Adipose tissue (tissue), 3 donors: ENCODE results near the gene NF2. TPM values are rescaled to one million over a fixed set of nuclear protein-coding genes. Genes with fewer than 3 reads are reported as not detected.
"Not testable (repeated sequence)": the region's sequence is repeated elsewhere in the genome, so short reads cannot be mapped to it uniquely, and the experiment has no call there.

Experiments used
- H3K27ac ChIP-seq: one replicate; pipeline ENCODE4 v1.5.1; 2013; ENCODE audit warnings: low read depth, low read length
- WGBS, 3 donors: extraction: QIAGEN DNeasy Blood & Tissue Kit; methylation state at CpG; one replicate each; pipeline ENCODE4 v1.1.7; 2013; 5-methylcytosine and 5-hydroxymethylcytosine counted together
- polyA plus RNA-seq, 3 donors: library from polyadenylated mRNA; stranded (reverse); fragments of 200-250 nt; gene quantifications; one replicate each; pipeline ENCODE4 v1.2.3, GENCODE V29; 2013
- donor health status: healthy with polysubstance abuse.
- donor health status: Bipolar disorder and iron deficiency.
- donor health status: healthy.

Gene NF2
- polyA plus RNA-seq: 10 to 100 TPM in 1 of 3 donors, 1 to 10 TPM in 2; 5.2 to 15.9 (median 8.3) TPM

DNA sequence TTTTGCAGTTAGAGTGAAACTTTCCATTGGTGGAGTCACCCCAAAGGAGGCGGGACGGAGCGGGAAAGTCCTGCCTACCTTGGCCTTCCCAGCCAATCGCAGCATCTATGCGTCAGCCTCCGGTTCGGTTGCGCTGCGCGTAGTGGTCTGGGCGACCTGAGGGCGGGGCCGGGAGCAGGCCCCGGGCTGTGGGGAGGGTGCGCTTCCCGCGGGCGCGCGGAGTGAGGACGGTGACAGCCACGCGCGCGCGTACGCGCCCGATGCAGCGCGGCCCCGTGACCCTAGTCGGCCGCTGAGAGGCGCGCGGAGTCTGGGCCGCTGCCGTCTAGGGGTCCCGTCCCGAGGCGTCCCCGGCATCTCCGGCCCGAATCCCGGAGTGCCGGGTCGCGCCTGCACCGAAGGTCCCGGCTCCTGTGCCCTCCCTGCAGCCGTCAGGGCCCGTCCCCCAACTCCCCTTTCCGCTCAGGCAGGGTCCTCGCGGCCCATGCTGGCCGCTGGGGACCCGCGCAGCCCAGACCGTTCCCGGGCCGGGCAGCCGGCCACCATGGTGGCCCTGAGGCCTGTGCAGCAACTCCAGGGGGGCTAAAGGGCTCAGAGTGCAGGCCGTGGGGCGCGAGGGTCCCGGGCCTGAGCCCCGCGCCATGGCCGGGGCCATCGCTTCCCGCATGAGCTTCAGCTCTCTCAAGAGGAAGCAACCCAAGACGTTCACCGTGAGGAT is at the start of gene NF2:
Gene NF2 (plus strand): TSS at position 276 of the 718 bp plus-strand sequence. CDS start 366 bp downstream, at position 642.
- peak within 1 kb of the TSS; percentile 91 for H3K27ac ChIP-seq
- WGBS, 3 donors: 0 to 1% (median 1%) methylated on average over 69 to 74 of the region's 74 CpGs

DNA sequence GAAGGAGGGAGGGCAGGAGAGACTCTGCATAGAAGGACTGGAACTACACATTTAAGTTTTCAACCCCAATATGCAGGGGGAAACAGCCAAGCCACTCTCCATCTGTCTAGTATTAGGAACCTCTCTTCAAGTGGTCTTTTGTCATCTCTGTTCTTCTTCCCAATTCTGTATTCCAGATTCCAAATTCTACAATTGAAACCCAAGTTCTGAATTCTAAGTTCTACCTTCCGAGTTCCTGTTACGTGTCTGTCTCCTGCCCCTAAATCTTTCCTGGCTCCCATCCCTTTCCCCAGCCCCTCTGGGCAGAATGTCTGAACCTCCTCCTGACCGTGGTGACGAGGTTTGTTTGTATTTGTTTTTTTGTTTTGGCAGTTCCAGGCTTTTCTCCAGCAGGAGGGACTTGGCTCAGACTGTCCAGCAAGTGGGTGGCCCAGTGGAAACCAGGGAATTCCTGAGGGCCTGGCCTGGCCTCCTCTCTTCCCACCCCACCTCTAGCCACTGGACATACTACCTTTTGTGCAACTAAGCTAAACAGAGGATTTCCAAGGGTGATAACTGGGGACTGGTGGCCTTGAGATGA is 48.3 kb upstream of the NF2 start:
- H3K27ac ChIP-seq: no peak overlapping the region
- WGBS, 3 donors: 56 to 75% (median 60%) methylated on average over 4 of the region's 4 CpGs

DNA sequence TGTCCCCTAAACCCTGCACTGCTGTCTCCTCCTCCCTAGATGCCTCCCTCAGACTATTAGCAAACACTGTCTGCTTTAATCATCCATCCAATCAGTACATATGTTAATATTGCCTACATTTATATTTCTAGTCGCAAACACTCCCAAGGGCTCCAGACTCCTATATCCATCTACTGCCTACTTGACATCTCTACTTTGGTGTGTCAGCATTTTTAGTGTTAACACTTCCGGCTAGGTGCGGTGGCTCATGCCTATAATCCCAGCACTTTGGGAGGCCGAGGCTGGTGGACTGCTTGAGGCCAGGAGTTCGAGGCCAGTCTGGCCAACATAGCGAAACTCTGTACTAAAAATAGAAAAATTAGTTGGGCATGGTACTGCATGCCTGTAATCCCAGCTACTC is 44.4 kb upstream of the NF2 start:
- no peak overlapping the region for H3K27ac ChIP-seq
- WGBS, 3 donors: 92 to 98% (median 95%) methylated on average over 6 of the region's 6 CpGs

DNA sequence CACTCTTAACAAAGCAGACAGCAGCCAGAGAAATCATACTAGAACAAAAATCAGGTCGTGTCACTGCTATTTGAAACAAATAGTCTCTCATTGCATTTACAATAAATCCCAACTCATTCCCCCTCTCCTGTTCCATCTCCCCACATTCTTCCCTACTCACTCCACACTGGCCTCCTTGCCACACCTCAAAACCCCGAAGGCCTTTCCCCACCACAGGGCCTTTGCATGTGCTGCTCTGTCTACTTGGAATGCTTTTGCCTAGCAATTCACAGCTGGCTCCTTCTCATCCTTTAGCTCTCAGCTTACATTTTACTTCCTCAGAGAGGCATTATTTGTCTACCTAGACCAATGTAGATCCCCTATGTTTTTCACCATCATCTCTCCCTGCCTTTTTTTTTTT is 43.6 kb upstream of the NF2 start:
- 95 to 98% (median 98%) methylated on average over 2 of the region's 2 CpGs for WGBS, 3 donors
- H3K27ac ChIP-seq: no peak overlapping the region

DNA sequence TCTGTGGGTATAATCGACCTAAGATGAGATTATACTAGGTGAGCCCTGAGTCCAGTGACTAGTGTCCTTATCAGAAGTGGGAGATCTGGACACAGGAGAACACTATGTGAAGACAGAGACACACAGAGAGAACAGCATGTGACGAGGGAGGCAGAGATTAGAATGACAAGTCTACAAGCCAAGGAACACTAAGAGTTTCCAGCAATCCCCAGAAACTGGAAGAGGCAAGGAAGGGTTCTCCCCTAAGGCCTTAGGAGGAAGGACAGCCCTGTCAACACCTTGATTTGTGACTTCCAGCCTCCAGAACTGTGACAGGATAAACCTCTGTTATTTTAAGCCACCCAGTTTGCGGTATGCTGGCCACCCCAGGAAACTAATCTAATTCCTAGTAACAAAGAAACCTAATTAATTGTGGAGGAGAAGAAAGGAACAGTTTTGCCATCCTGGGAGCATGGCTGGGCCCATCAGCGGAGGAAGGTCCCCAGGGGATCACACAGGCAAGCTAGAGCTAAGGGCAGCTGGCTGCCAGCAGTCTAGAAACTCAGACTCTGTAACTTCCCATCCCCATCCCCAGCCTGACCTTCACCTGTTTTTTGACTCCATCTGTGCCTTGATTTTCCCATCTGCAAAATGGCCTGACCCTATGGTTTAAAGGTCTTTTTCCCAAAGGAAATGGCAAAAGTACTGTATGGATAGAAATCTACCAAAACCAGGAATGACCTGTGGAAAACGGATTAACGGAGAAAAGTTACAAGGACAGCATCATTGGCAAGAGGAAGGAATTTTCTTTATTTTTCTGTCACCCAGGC is 39.6 kb upstream of the NF2 start:
- WGBS, 3 donors: 79 to 88% (median 88%) methylated on average over 6 of the region's 6 CpGs
- H3K27ac ChIP-seq: no peak overlapping the region

DNA sequence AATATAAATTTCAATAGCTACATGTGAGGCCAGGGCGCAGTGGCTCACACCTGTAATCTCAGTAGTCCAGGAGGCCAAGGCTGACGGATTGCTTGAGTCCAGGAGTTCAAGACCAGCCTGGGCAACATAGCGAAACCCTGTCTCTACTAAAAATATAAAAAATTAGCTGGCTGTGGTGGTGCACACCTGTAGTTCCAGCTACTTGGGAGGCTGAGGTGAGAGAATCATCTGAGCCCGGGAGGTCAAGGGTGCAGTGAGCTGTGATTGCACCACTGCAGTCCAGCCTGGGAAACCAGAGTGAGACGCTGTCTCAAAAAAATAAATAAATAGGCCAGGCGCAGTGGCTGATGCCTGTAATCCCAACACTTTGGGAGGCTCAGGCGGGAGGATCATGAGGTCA is 36.9 kb upstream of the NF2 start:
- not testable (repeated sequence) for H3K27ac ChIP-seq
- WGBS, 3 donors: 98 to 100% (median 99%) methylated on average over 7 of the region's 7 CpGs

DNA sequence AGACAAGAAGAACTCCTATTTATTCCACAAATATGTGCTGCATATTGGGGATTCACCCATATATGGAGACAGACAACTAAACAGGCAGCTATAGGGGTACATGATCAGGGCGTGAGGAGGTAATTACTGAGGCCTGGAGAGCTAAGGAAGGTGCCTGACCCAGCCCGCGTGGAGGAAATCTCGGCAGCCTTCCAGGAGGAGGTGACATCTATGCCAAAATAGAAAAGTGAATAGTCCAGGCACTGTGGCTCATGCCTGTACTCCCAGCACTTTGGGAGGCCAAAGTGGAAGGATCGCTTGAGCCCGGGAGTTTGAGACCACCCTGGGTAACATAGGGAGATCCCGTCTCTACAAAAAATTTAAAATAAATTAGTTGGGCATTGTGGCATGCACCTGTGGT is 36.1 kb upstream of the NF2 start:
- no peak overlapping the region for H3K27ac ChIP-seq
- WGBS, 3 donors: 84 to 95% (median 87%) methylated on average over 7 of the region's 7 CpGs

DNA sequence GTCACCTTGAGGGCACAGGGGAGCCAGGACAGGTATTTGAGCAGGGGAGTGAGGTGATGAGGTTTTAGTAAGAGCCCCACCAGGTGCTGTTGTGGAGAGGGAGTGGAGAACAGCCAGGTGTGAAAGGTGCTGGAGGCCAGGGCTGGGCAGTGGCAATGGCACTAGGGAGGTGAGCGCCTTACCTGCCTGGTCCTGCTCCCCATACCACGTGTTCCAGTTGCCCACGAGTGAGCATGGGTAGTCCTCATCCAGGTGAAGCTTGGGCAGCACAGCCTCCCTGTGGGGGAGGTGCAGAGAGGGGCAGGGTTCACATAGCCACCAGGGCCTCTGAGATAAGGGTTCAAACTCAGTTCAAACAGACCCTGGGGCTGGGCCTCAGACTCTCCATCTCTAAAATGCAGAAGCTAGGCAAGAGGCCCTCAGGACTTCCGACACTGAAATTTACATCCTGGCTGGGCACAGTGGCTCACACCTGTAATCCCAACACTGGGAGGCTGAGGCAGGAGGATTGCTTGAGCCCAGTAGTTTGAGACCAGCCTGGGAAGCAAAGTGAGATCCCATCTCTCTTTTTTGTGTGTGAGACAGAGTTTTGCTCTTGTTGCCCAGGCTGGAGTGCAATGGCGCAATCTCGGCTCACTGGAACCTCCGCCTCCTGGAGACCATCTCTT is 34.3 kb upstream of the NF2 start:
- H3K27ac ChIP-seq: no peak overlapping the region
- WGBS, 3 donors: 83 to 91% (median 91%) methylated on average over 7 of the region's 7 CpGs

DNA sequence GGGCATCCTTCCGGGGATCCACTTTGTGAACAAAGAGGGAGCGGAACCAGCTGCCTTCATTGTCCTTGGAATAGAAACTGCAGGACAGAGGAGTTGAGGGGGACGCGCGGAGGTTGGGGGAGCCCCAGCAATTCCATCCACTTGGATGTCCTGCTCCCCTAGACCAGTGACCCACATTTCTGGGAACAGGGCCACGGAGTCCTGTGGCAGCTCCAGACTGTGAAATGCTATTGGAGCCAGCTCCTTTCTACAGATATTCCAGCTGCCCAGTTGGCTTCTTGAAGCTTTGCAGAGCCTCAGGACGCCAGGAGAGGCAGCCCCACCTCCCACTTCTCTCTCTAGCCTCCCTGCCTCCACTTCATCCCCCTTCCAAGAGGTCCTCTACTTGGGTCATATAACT is 33.0 kb upstream of the NF2 start:
- WGBS, 3 donors: 86 to 90% (median 86%) methylated on average over 7 of the region's 7 CpGs
- no peak overlapping the region for H3K27ac ChIP-seq

DNA sequence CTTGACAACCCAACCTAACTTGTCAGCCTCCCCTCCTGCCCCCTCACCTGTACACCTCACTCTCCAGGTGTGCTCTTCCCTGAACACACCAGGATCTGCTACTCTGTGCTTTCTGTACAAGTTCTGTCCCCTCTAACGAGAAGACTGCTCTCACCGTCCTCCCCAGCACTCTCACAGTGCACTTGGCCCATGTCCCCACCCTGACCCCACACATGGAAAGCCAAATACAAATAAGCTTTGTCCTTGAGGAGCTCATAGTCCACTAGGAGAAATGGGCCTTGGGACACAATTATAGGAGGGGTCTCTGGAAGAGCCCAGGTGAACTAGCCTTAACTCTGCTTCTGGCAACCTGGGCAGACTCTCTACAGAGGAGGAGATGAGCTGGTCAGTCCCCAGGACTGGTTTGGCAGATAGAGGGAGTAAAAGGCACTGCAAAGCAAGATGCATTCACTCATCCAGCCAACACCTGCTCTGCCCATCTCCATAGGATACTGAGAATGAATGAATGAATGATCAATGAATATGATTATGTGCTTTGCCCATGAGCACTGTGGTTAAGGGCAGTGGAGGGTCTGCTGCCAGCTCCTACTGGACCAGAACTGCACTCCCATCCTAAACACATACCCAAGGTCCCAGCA is 32.4 kb upstream of the NF2 start:
- H3K27ac ChIP-seq: no peak overlapping the region
- WGBS, 3 donors: 77 to 84% (median 79%) methylated on average over 2 of the region's 2 CpGs

DNA sequence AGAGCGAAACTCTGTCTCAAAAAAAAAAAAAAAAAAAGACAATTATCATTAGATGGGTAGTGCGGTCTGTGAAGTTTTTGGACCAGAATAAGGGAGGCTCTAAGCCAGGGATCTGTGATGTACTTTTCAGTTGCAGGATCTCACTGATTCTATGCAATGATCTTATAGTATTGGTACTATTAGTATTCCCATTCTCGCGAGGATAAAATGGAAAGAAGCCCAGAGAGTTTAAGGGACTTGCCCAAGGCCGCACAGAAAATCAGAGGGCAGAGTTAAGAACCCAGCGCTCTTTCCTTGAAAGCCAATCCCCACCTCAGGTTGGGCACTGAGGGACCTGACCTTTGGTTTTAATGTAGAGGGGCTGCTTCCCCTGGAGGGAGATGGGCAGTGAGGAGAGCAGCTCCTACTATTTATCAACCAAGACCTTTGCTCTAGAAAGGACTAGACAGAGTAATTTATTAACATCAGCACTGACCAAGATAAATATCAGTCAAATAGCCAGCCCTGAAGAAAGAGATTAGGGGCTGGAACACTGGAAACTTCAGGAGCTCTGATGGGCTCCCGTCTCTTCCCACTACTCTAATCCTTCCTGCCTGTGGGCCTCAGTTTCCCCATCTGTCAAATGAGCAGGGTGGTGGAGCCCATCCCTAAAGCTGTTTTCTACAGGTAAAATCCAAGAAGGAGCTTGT is 28.5 kb upstream of the NF2 start:
- 80 to 94% (median 89%) methylated on average over 7 of the region's 7 CpGs for WGBS, 3 donors
- no peak overlapping the region for H3K27ac ChIP-seq

DNA sequence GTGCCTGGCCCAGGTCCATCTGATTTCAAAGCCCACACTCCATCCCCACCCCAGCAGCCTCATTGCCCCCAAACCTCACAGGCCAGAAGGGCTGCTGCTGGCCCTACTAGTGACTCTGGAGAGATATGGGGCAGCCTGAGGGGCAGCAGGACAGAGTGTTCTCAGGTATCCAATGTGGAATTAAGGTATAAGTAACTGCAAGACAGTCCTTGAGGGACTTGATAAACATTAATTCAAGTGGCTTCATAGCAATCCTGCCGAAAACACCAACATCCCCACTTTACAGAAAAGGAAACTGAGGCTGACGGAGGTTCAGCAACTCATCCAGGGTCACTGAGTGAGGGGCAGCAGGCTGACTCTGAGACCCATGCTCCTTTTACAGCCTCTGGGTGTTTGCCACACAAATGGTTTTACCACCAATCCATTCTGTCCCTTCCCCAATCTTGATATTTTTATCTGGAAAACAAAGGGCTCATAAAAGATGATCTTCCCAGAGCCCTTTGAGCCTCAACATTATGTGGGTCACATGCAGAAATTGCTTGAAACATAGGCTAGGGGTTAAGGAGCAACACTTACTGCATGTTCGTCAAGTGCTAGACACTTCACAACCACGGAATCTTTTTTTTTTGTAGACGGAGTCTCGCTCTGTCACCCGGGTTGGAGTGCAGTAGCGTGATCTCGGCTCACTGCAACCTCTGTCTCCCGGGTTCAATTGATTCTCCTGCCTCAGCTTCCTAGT is 24.8 kb upstream of the NF2 start:
- H3K27ac ChIP-seq: no peak overlapping the region
- 84 to 86% (median 85%) methylated on average over 10 of the region's 10 CpGs for WGBS, 3 donors

DNA sequence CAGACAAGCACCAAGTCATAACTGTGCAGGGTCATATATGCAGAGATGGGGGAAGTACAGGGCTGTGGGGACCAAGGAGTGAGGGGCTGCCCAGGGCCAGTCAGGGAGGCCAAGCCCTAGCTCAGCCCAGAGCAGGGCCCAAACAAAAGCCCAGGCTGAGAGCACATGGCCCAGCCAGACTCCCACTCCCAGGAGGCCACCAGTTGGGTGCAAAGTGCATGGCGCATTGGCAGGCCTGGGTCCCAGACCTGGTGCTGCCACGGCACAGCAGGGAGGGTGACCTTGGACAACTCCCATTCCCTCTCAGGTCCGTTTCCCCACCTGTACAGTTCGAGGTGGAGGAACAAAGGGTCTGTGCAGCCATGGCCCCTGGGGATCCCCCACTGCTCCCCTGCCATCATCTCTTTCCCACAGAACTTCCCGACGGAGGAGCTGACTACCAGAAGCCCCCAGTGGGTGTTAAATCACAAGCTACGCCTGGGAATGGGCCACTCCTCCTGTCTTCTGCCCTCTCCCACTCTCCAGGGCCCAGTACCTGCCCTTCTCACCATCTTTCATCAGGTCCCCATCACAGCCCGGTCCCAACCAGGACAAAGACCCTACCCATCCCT is 23.1 kb upstream of the NF2 start:
- WGBS, 3 donors: 18 to 35% (median 30%) methylated on average over 8 of the region's 8 CpGs
- no peak overlapping the region for H3K27ac ChIP-seq

DNA sequence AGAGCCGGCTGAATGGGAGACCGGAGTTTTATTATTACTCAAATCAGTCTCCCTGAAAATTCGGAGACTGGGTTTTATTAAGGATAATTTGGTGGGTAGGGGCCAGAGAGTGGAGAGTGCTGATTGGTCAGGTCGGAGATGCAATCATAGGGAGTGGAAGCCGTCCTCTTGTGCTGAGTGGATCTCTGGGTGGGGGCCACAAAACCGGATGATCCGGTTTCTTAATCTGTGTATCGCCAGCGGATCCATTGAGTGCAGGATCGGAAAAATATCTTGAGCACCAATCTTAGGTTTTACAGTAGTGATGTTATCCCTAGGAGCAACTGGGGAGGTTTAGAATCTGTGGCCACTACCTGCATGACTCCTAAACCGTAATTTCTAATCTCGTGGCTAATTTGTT is 21.6 kb upstream of the NF2 start:
- no peak overlapping the region for H3K27ac ChIP-seq

DNA sequence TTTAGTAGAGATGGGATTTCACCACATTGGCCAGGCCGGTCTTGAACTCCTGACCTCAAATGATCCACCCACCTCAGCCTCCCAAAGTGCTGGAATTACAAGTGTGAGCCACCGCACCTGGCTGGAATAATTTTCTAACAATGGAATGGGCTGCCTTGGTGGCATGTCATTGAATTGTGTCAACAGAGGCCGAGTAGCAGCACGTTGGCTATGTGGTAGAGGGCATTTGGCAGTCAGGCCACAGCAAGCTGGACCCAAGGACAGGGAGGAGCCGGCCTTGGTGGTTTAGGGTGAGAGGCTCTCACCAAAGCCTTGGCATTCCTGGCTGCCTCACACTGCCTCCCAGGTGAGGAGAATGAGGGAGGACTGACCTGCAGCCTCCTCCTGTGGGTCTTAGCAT is 18.5 kb upstream of the NF2 start:
- 62 to 95% (median 93%) methylated on average over 5 of the region's 5 CpGs for WGBS, 3 donors
- H3K27ac ChIP-seq: no peak overlapping the region

More for the DNA sequence above, 21.6 kb upstream of the NF2 start:
- 51 to 91% (median 91%) methylated on average over 12 of the region's 12 CpGs for WGBS, 3 donors

DNA sequence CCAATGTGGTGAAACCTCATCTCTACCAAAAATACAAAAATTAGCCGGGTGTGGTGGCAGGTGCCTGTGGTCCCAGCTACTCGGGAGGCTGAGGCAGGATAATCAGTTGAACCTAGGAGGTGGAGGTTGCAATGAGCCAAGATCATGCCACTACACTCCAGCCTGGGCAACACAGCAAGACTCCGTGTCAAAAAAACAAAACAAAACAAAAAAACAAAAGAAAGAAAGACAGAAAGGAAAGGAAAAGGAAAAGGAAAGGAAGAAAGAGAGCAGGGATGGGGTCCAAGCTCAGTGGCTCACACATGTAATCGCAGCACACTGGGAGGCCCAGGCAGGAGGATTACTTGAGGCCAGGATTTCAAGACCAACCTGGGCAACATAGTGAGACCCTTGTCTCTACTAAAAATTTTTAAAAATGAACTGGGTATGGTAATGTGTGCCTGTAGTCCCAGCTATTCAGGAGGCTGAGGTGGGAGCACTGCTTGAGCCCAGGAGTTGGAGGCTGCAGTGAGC is 17.2 kb upstream of the NF2 start:
- 85 to 96% (median 95%) methylated on average over 4 of the region's 4 CpGs for WGBS, 3 donors
- not testable (repeated sequence) for H3K27ac ChIP-seq
